ENCODE measurements around the gene NLGN1.

NLGN1 gene

DNA sequence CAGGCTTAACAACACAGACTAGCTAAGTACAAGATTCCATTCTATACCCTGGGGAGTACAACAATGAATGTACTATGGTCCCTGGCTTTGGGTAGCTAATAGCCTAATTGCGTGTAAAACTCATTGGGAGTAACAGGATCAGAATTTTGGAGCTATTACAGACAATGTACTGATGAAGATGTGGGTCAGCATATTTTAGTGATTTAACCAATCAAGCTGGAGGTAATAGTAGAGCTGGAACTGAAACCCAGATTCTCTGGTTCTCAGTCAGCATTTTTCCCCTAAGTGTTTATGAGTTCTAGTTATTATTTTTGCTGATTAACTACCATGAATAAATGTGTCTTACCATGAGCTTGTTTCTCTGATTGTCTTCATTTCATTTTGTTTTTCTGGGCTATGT is 578.7 kb downstream of the NLGN1 start:
- Mint-ChIP-seq H3K9me3 (no peaks in the 10 kb centered on the region), H3K27me3 (no peaks in the 10 kb centered on the region), H3K36me3 (ENCODE audit: low read depth) (no peaks in the 10 kb centered on the region), H3K4me1 (ENCODE audit: low read depth) (no peaks in the 10 kb centered on the region), H3K4me3 (no peak overlapping the region), H3K27ac (no peak overlapping the region)
- no peak for DNase-seq

DNA sequence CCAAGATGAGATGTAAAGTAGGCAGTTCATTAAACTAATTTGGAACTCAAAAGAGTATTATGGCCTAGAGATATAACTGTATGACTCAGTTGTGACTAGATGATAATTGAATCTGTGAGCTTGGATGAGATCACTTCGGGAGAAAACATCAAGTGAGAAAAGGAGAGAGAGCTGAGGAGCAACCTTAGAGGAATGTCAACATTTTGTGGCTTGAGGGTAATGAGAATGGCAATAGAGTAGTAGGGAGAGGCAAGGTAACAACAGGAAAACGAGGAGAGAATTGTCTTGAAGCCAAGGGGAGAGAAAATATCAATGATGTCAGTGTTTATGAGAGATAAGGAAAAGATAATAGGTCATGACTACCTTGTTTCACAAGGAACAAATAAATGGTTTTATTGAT is 580.2 kb downstream of the NLGN1 start:
- DNase-seq, result no peak
- Mint-ChIP-seq H3K27me3 (no peaks in the 10 kb centered on the region), H3K36me3 (ENCODE audit: low read depth) (no peaks in the 10 kb centered on the region), H3K9me3 (no peaks in the 10 kb centered on the region), H3K4me1 (ENCODE audit: low read depth) (no peaks in the 10 kb centered on the region), H3K27ac (no peak overlapping the region), H3K4me3 (no peak overlapping the region)

GRCh38 chr3:173983343-173983742 is 585.8 kb downstream of the NLGN1 start:
- no peak for DNase-seq
- H3K9me3 Mint-ChIP-seq, result peaks cover 2% of the 10 kb centered on the region
- H3K4me1 Mint-ChIP-seq (ENCODE audit: low read depth), result no peaks in the 10 kb centered on the region
- no peak overlapping the region for H3K4me3 Mint-ChIP-seq
- no peaks in the 10 kb centered on the region for H3K36me3 Mint-ChIP-seq (ENCODE audit: low read depth)
- H3K27me3 Mint-ChIP-seq, result no peaks in the 10 kb centered on the region
- H3K27ac Mint-ChIP-seq, result no peak overlapping the region

DNA sequence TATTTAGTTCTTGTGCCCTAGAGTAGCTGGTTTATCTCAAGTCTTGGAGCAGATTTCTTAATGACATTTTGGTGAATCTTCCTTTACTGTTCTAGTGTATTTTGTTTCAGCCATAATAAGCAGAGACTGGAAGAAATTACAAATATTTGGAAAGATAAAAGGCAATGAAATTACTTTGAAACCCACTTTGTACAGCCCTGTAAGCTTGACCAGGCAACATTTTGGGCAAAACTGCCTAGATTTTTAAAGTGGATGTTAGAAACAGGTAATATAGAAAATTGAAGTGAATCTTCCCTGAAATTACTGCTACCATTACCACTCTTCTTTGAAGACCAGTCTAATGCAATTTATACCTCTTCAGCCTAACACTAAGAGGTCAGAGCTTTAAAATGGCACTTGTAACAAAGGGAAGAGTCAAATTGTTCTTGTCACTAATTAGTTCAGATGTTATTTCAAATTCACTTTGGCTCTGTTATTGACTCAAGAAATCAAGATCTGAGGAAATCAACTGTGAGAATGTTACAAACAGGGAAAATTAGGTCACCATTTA is 589.4 kb downstream of the NLGN1 start:
- no peak overlapping the region for H3K27ac Mint-ChIP-seq
- DNase-seq, result no peak
- no peaks in the 10 kb centered on the region for H3K27me3 Mint-ChIP-seq
- H3K36me3 Mint-ChIP-seq (ENCODE audit: low read depth), result no peaks in the 10 kb centered on the region
- no peak overlapping the region for H3K4me3 Mint-ChIP-seq
- H3K4me1 Mint-ChIP-seq (ENCODE audit: low read depth), result no peaks in the 10 kb centered on the region
- peaks cover 7% of the 10 kb centered on the region for H3K9me3 Mint-ChIP-seq

- Mint-ChIP-seq H3K4me1 (ENCODE audit: low read depth) (no peaks in the 10 kb centered on the region), H3K9me3 (peaks cover 7% of the 10 kb centered on the region), H3K27ac (no peak overlapping the region), H3K4me3 (no peak overlapping the region), H3K27me3 (no peaks in the 10 kb centered on the region), H3K36me3 (ENCODE audit: low read depth) (no peaks in the 10 kb centered on the region)
- DNase-seq, result no peak
Measured at GRCh38 chr3:173988909-173989308, 591.4 kb downstream of the NLGN1 start.

- Mint-ChIP-seq H3K27ac (no peak overlapping the region), H3K9me3 (peaks cover 5% of the 10 kb centered on the region), H3K36me3 (ENCODE audit: low read depth) (no peaks in the 10 kb centered on the region), H3K27me3 (no peaks in the 10 kb centered on the region), H3K4me3 (no peak overlapping the region), H3K4me1 (ENCODE audit: low read depth) (no peaks in the 10 kb centered on the region)
- DNase-seq, result no peak
Measured at GRCh38 chr3:173992416-173992815, 594.9 kb downstream of the NLGN1 start.

GRCh38 chr3:173993299-173993698 is 595.8 kb downstream of the NLGN1 start:
- DNase-seq, result no peak
- H3K4me1 Mint-ChIP-seq (ENCODE audit: low read depth), result no peaks in the 10 kb centered on the region

GRCh38 chr3:174000675-174001074 is 603.1 kb downstream of the NLGN1 start:
- no peaks in the 10 kb centered on the region for H3K9me3 Mint-ChIP-seq
- H3K27me3 Mint-ChIP-seq, result no peaks in the 10 kb centered on the region
- H3K4me1 Mint-ChIP-seq (ENCODE audit: low read depth), result no peaks in the 10 kb centered on the region

More at GRCh38 chr3:173993299-173993698, 595.8 kb downstream of the NLGN1 start:
- Mint-ChIP-seq H3K36me3 (ENCODE audit: low read depth) (no peaks in the 10 kb centered on the region), H3K27ac (no peak overlapping the region), H3K27me3 (no peaks in the 10 kb centered on the region), H3K4me3 (no peak overlapping the region), H3K9me3 (peaks cover 5% of the 10 kb centered on the region)

DNA sequence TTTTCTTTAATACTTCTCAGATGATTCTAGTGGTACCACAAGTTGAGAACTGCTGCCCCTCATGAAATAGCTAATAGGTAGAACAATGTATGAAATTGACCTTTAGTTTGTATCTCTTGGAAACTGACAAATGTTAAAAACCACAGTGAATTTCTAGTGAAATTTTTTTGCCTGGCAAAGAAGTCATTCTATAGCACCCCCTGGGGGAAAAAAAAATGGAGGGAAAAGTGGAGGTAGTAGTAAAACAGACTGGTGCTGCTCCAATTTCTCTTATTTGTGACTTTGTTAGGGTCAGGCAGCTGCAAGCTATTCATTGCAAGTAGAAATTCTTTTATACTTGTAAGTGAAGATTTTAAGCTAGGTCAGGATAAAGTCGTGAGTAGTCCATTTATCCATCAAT is 605.0 kb downstream of the NLGN1 start:
- Mint-ChIP-seq H3K4me3 (no peak overlapping the region), H3K9me3 (no peaks in the 10 kb centered on the region), H3K27ac (no peak overlapping the region), H3K36me3 (ENCODE audit: low read depth) (no peaks in the 10 kb centered on the region), H3K4me1 (ENCODE audit: low read depth) (no peaks in the 10 kb centered on the region), H3K27me3 (no peaks in the 10 kb centered on the region)
- no peak for DNase-seq

More at GRCh38 chr3:174000675-174001074, 603.1 kb downstream of the NLGN1 start:
- no peaks in the 10 kb centered on the region for H3K36me3 Mint-ChIP-seq (ENCODE audit: low read depth)
- DNase-seq, result no peak
- no peak overlapping the region for H3K4me3 Mint-ChIP-seq
- H3K27ac Mint-ChIP-seq, result no peak overlapping the region

- peaks cover 5% of the 10 kb centered on the region for H3K9me3 Mint-ChIP-seq
- no peaks in the 10 kb centered on the region for H3K4me1 Mint-ChIP-seq (ENCODE audit: low read depth)
Measured at GRCh38 chr3:174010907-174011306, 613.4 kb downstream of the NLGN1 start.

DNA sequence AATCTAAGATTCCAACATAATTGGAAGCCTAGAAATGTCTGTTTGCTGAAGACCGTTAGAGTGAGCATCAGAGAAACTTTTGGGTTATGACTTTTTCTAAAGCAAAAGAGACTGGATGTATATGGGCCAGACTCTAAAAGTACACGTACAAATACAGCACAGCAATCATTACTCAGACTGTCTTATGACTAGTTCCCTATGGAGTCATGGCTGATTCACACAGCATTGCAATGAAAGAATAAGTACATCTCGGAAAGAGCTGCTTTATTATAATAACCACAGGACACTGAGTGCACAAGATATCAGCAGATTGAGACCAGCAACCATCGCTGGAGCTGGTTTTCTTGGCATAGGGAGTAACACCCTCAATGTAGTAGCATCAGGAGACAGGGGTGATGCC is 618.6 kb downstream of the NLGN1 start:
- no peak for DNase-seq
- no peaks in the 10 kb centered on the region for H3K4me1 Mint-ChIP-seq (ENCODE audit: low read depth)
- H3K4me3 Mint-ChIP-seq, result no peak overlapping the region
- no peaks in the 10 kb centered on the region for H3K36me3 Mint-ChIP-seq (ENCODE audit: low read depth)
- peaks cover 5% of the 10 kb centered on the region for H3K9me3 Mint-ChIP-seq
- no peaks in the 10 kb centered on the region for H3K27me3 Mint-ChIP-seq
- H3K27ac Mint-ChIP-seq, result no peak overlapping the region

More at GRCh38 chr3:174010907-174011306, 613.4 kb downstream of the NLGN1 start:
- Mint-ChIP-seq H3K27me3 (no peaks in the 10 kb centered on the region), H3K4me3 (no peak overlapping the region), H3K27ac (no peak overlapping the region), H3K36me3 (ENCODE audit: low read depth) (no peaks in the 10 kb centered on the region)
- no peak for DNase-seq

GRCh38 chr3:174020156-174020555 is 622.6 kb downstream of the NLGN1 start:
- H3K27ac Mint-ChIP-seq, result no peak overlapping the region
- no peak for DNase-seq
- no peaks in the 10 kb centered on the region for H3K4me1 Mint-ChIP-seq (ENCODE audit: low read depth)
- H3K36me3 Mint-ChIP-seq (ENCODE audit: low read depth), result no peaks in the 10 kb centered on the region
- no peaks in the 10 kb centered on the region for H3K9me3 Mint-ChIP-seq
- no peak overlapping the region for H3K4me3 Mint-ChIP-seq
- H3K27me3 Mint-ChIP-seq, result no peaks in the 10 kb centered on the region

DNA sequence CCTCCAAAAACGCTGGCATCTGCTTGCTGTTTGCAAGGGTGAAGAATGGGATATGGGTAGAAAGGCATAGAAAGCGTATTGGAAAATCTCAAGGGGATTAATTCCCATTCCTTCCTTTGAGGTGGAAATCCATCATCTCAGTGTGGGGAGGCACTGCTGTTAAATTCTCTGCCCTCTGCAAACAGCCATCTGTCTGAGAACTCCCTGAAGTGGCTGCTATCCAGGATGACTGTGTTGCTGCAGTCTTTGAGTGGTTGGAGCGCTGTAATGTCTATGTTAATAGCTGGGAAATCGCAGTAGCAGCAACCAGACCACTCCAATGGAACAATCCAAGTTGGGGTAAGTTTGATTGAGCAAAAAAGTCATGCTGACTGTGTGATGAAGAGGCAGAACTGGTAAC is 625.9 kb downstream of the NLGN1 start:
- no peak overlapping the region for H3K4me3 Mint-ChIP-seq
- no peak for DNase-seq
- H3K36me3 Mint-ChIP-seq (ENCODE audit: low read depth), result no peaks in the 10 kb centered on the region
- no peaks in the 10 kb centered on the region for H3K4me1 Mint-ChIP-seq (ENCODE audit: low read depth)
- H3K27ac Mint-ChIP-seq, result no peak overlapping the region
- peaks cover 14% of the 10 kb centered on the region for H3K9me3 Mint-ChIP-seq
- H3K27me3 Mint-ChIP-seq, result no peaks in the 10 kb centered on the region

GRCh38 chr3:174028673-174029072 is 631.1 kb downstream of the NLGN1 start:
- Mint-ChIP-seq H3K4me3 (no peak overlapping the region), H3K4me1 (ENCODE audit: low read depth) (no peaks in the 10 kb centered on the region), H3K27me3 (no peaks in the 10 kb centered on the region), H3K9me3 (peaks cover 29% of the 10 kb centered on the region), H3K36me3 (ENCODE audit: low read depth) (no peaks in the 10 kb centered on the region), H3K27ac (no peak overlapping the region)
- DNase-seq, result no peak

GRCh38 chr3:174035328-174035886 is 637.9 kb downstream of the NLGN1 start:
- peaks cover 2% of the 10 kb centered on the region for H3K9me3 Mint-ChIP-seq
- H3K4me1 Mint-ChIP-seq (ENCODE audit: low read depth), result no peaks in the 10 kb centered on the region
- H3K27ac Mint-ChIP-seq, result no peak overlapping the region
- no peaks in the 10 kb centered on the region for H3K36me3 Mint-ChIP-seq (ENCODE audit: low read depth)
- no peaks in the 10 kb centered on the region for H3K27me3 Mint-ChIP-seq
- no peak overlapping the region for H3K4me3 Mint-ChIP-seq
- no peak for DNase-seq

- Mint-ChIP-seq H3K4me3 (no peak overlapping the region), H3K36me3 (ENCODE audit: low read depth) (no peaks in the 10 kb centered on the region), H3K27me3 (no peaks in the 10 kb centered on the region), H3K4me1 (ENCODE audit: low read depth) (no peaks in the 10 kb centered on the region), H3K9me3 (peaks cover 10% of the 10 kb centered on the region), H3K27ac (no peak overlapping the region)
- DNase-seq, result no peak
Measured at GRCh38 chr3:174046311-174046710, 648.8 kb downstream of the NLGN1 start.

Measured in activated T-cell treated with anti-CD3 and anti-CD28 coated beads, Interleukin-2, amount 50 U/mL, for 24 hours (primary cell).